H1 (cell line): ENCODE measurements around the gene CNGB1. TPM values are rescaled to one million over a fixed set of nuclear protein-coding genes. Genes with fewer than 3 reads are reported as not detected.
A peak's percentile ranks its signal among the peaks of the same experiment; 100 is the strongest.

Source experiments
- CTCF ChIA-PET: fragments of 300-600 bp; sonication (Branson Sonifier 250); formaldehyde crosslinking; loops from one replicate; lab custom pipeline; 2021; ENCODE audit not compliant: partially characterized antibody; lab: Charles Lee
- POLR2A ChIA-PET: fragments of 300-600 bp; sonication (Branson Sonifier 250); formaldehyde crosslinking; loops from one replicate; lab custom pipeline; 2021; ENCODE audit warnings: inconsistent platforms; ENCODE audit not compliant: partially characterized antibody; lab: Charles Lee
- DNase-seq, 2 experiments: peaks; one replicate each; pipeline versions ENCODE4 v3.0.0 to v3.0.0-alpha.2; 2010 to 2022; ENCODE audit warnings: low spot score in 2 of 2, low read depth in 1 of 2, mixed read lengths in 1 of 2
- FAIRE-seq: peaks from 2 replicates; lab custom pipeline; 2011; peaks lifted over from hg19 to GRCh38; lab: Jason Lieb, UNC
- H2AFZ ChIP-seq: 2 replicates; pipeline ENCODE4 v1.8.1; 2012; ENCODE audit warnings: low read length, inconsistent platforms
- H2AK5ac ChIP-seq: 2 replicates; pipeline ENCODE4 v1.6.1; 2013; ENCODE audit warnings: low read depth, low read length
- H2BK120ac ChIP-seq: replicated peaks from 2 replicates; pipeline ENCODE3; 2013; ENCODE audit warnings: low read depth, low read length, inconsistent platforms
- H2BK12ac ChIP-seq: 2 replicates; pipeline ENCODE4 v1.6.1; 2013; ENCODE audit warnings: low read depth, low read length
- H2BK15ac ChIP-seq: 2 replicates; pipeline ENCODE4 v1.6.1; 2013; ENCODE audit warnings: low read length
- H2BK20ac ChIP-seq: 2 replicates; pipeline ENCODE4 v1.6.1; 2013; ENCODE audit warnings: low read length
- H2BK5ac ChIP-seq: 2 replicates; pipeline ENCODE4 v1.6.1; 2013; ENCODE audit warnings: low read depth, low read length
- H3K14ac ChIP-seq: 2 replicates; pipeline ENCODE4 v1.6.1; 2013; ENCODE audit warnings: inconsistent platforms; ENCODE audit not compliant: insufficient read length
- H3K18ac ChIP-seq: 2 replicates; pipeline ENCODE4 v1.6.1; 2013; ENCODE audit warnings: low read length; ENCODE audit errors: extremely low read depth
- H3K23ac ChIP-seq: 2 replicates; pipeline ENCODE4 v1.6.1; 2013; ENCODE audit warnings: inconsistent platforms; ENCODE audit not compliant: insufficient read length
- H3K23me2 ChIP-seq: 2 replicates; pipeline ENCODE4 v1.6.1; 2013; ENCODE audit warnings: low read depth, low read length
- H3K27ac ChIP-seq: 2 replicates; pipeline ENCODE4 v1.6.1; 2011; ENCODE audit warnings: low read depth, low read length, inconsistent platforms
- H3K27me3 ChIP-seq, 4 experiments: replicated peaks in 1 of 4; 1 replicate in 1 of 4; 2 replicates in 3 of 4; pipeline versions ENCODE4 v1.6.1 to v1.8.1; 2011 to 2013; ENCODE audit warnings: low read length in 3 of 4, mild to moderate bottlenecking in 3 of 4, inconsistent platforms in 2 of 4, mixed read lengths in 2 of 4, moderate library complexity in 1 of 4; ENCODE audit not compliant: control insufficient read depth in 3 of 4, insufficient read depth in 3 of 4; ENCODE audit errors: extremely low read depth in 1 of 4
- H3K36me3 ChIP-seq, 4 experiments: 2 replicates each; pipeline versions ENCODE4 v1.6.1 to v1.8.1; 2011 to 2013; ENCODE audit warnings: mild to moderate bottlenecking in 4 of 4, low read length in 3 of 4, moderate library complexity in 2 of 4, control low read depth in 1 of 4, inconsistent platforms in 1 of 4; ENCODE audit not compliant: insufficient read depth in 4 of 4, control insufficient read depth in 2 of 4
- H3K4ac ChIP-seq: replicated peaks from 2 replicates; pipeline ENCODE3; 2013; ENCODE audit warnings: low read length, low read depth, mixed read lengths, inconsistent platforms; ENCODE audit not compliant: insufficient read length
- H3K4me1 ChIP-seq, 4 experiments: replicated peaks in 1 of 4; 1 replicate in 1 of 4; 2 replicates in 3 of 4; pipeline versions ENCODE4 v1.6.1 to v1.8.1; 2011 to 2013; ENCODE audit warnings: low read length in 3 of 4, inconsistent platforms in 2 of 4, mixed read lengths in 1 of 4; ENCODE audit not compliant: insufficient read depth in 4 of 4, control insufficient read depth in 3 of 4
- H3K4me2 ChIP-seq, 2 experiments: 2 replicates each; pipeline versions ENCODE4 v1.6.1 to v1.8.1; 2011 to 2013; ENCODE audit warnings: low read depth in 2 of 2, low read length in 2 of 2, control low read depth in 1 of 2, inconsistent platforms in 1 of 2, mild to moderate bottlenecking in 1 of 2; ENCODE audit not compliant: insufficient read depth in 1 of 2
- H3K4me3 ChIP-seq, 4 experiments: fragments of 200-600, 300-600 bp in 1 of 4; sonication (generic), shearing (Covaris generic), sonication (Bioruptor Twin) in 1 of 4; 2 replicates each; pipeline versions ENCODE4 v1.5.1 to v1.8.1; 2011 to 2016; ENCODE audit warnings: low read length in 4 of 4, low read depth in 3 of 4, control low read depth in 2 of 4, inconsistent platforms in 2 of 4, mild to moderate bottlenecking in 2 of 4, mixed read lengths in 1 of 4, moderate library complexity in 1 of 4; ENCODE audit not compliant: insufficient read depth in 2 of 4; ENCODE audit errors: extremely low read depth in 1 of 4
- H3K56ac ChIP-seq: replicated peaks from 2 replicates; pipeline ENCODE3; 2013; ENCODE audit warnings: low read depth, mild to moderate bottlenecking, mixed read lengths, low read length, inconsistent platforms; ENCODE audit not compliant: insufficient read length
- H3K79me1 ChIP-seq: 2 replicates; pipeline ENCODE4 v1.6.1; 2013; ENCODE audit warnings: low read depth, low read length, control low read depth
- H3K79me2 ChIP-seq, 2 experiments: 2 replicates each; pipeline versions ENCODE4 v1.6.1 to v1.8.1; 2012 to 2013; ENCODE audit warnings: low read length in 2 of 2, mild to moderate bottlenecking in 2 of 2, inconsistent platforms in 1 of 2; ENCODE audit not compliant: insufficient read depth in 2 of 2, control insufficient read depth in 1 of 2
- H3K9ac ChIP-seq, 4 experiments: replicated peaks in 1 of 4; 1 replicate in 1 of 4; 2 replicates in 3 of 4; pipeline versions ENCODE4 v1.6.1 to v1.8.1; 2011 to 2013; ENCODE audit warnings: low read depth in 3 of 4, low read length in 3 of 4, control low read depth in 2 of 4, mild to moderate bottlenecking in 2 of 4, moderate library complexity in 2 of 4, inconsistent platforms in 1 of 4; ENCODE audit errors: extremely low read depth in 1 of 4
- H3K9me3 ChIP-seq, 2 experiments: 2 replicates each; pipeline versions ENCODE4 v1.6.1 to v1.8.1; 2012 to 2013; ENCODE audit warnings: mild to moderate bottlenecking in 2 of 2, moderate library complexity in 2 of 2, control low read depth in 1 of 2, inconsistent platforms in 1 of 2, low read depth in 1 of 2, low read length in 1 of 2, mixed read lengths in 1 of 2; ENCODE audit not compliant: insufficient read depth in 2 of 2
- H4K20me1 ChIP-seq, 2 experiments: replicated peaks in 1 of 2; 2 replicates each; pipeline versions ENCODE3 to v1.8.1; 2011 to 2013; ENCODE audit warnings: inconsistent platforms in 2 of 2, low read length in 2 of 2, mild to moderate bottlenecking in 1 of 2; ENCODE audit not compliant: insufficient read depth in 2 of 2, control insufficient read depth in 1 of 2
- H4K5ac ChIP-seq: 2 replicates; pipeline ENCODE4 v1.6.1; 2013; ENCODE audit warnings: low read length, low read depth, mixed read lengths, inconsistent platforms; ENCODE audit not compliant: insufficient read length
- H4K8ac ChIP-seq: 2 replicates; pipeline ENCODE4 v1.8.0; 2013; ENCODE audit warnings: mild to moderate bottlenecking, moderate library complexity, low read length, inconsistent platforms; ENCODE audit not compliant: insufficient read depth; ENCODE audit errors: extremely low read depth
- H4K91ac ChIP-seq: replicated peaks from 2 replicates; pipeline ENCODE3; 2013; ENCODE audit warnings: low read length, mixed read lengths, inconsistent platforms; ENCODE audit not compliant: insufficient read length
- EP300 ChIP-seq, 2 experiments: IDR thresholded peaks; 1 replicate in 1 of 2; 2 replicates in 1 of 2; pipeline ENCODE4 v1.6.1; 2011 to 2012; ENCODE audit warnings: low read depth in 2 of 2, low read length in 2 of 2, mild to moderate bottlenecking in 2 of 2, borderline replicate concordance in 1 of 2, inconsistent platforms in 1 of 2, moderate library complexity in 1 of 2
- POLR2A ChIP-seq, 2 experiments: IDR thresholded peaks; 1 replicate in 1 of 2; 2 replicates in 1 of 2; pipeline ENCODE4 v1.6.1; 2011; ENCODE audit warnings: low read depth in 2 of 2, low read length in 2 of 2, mild to moderate bottlenecking in 2 of 2; ENCODE audit errors: control extremely low read depth in 1 of 2
- SIX5 ChIP-seq: IDR thresholded peaks from 2 replicates; pipeline ENCODE4 v1.6.1; 2011; ENCODE audit warnings: mild to moderate bottlenecking, low read depth, low read length
- SP2 ChIP-seq: IDR thresholded peaks from 2 replicates; pipeline ENCODE4 v1.6.1; 2012; ENCODE audit warnings: mild to moderate bottlenecking, low read length, inconsistent platforms
- TAF1 ChIP-seq: IDR thresholded peaks from 2 replicates; pipeline ENCODE4 v1.6.1; 2011; ENCODE audit warnings: mild to moderate bottlenecking, low read depth, low read length
- TAF7 ChIP-seq: optimal IDR thresholded peaks from 2 replicates; pipeline ENCODE3; 2011; ENCODE audit warnings: low read depth, mild to moderate bottlenecking, inconsistent platforms, low read length, moderate library complexity, borderline replicate concordance
- WGBS, 2 experiments: shearing (Covaris generic) in 1 of 2; methylation state at CpG; one replicate each; pipeline versions ENCODE4 v1.1.6 to v1.1.7; 2013 to 2015; ENCODE audit warnings: low lambda C conversion rate in 2 of 2, mixed read lengths in 2 of 2, inconsistent platforms in 1 of 2, low coverage in 1 of 2, missing lambda C conversion rate in 1 of 2; ENCODE audit not compliant: insufficient replicate concordance in 2 of 2, insufficient coverage in 1 of 2, insufficient read length in 1 of 2; ENCODE audit errors: extremely low coverage in 1 of 2, missing lambda C conversion rate in 1 of 2; 5-methylcytosine and 5-hydroxymethylcytosine counted together
- polyA plus RNA-seq, 7 experiments: library from polyadenylated mRNA; depleted of rRNA in 3 of 7; stranded (reverse) in 5 of 7; unstranded in 2 of 7; fragments of >200 nt in 5 of 7; fragments of 200-250 nt in 2 of 7; gene quantifications; 1 replicate in 5 of 7; 2 replicates in 1 of 7; 4 replicates in 1 of 7; pipeline versions ENCODE4 v1.2.1 to v1.2.3, GENCODE V29; 2011 to 2013; ENCODE audit warnings: missing spikeins in 2 of 7, mixed read lengths in 2 of 7
- total RNA-seq: library from RNA; stranded (reverse); fragmentation: NEBNext Ultra II Directional; extraction: Animal tissue kit (Norgen Biotek cat#: 25700); gene quantifications from 2 replicates; pipeline ENCODE4 v1.2.1, GENCODE V29; 2021

Gene CNGB1
- total and polyA plus RNA-seq, 2 of the 8 experiments (the other 6 are each of a cell fraction or from before 2014, with no cell fraction given), result not detected

DNA sequence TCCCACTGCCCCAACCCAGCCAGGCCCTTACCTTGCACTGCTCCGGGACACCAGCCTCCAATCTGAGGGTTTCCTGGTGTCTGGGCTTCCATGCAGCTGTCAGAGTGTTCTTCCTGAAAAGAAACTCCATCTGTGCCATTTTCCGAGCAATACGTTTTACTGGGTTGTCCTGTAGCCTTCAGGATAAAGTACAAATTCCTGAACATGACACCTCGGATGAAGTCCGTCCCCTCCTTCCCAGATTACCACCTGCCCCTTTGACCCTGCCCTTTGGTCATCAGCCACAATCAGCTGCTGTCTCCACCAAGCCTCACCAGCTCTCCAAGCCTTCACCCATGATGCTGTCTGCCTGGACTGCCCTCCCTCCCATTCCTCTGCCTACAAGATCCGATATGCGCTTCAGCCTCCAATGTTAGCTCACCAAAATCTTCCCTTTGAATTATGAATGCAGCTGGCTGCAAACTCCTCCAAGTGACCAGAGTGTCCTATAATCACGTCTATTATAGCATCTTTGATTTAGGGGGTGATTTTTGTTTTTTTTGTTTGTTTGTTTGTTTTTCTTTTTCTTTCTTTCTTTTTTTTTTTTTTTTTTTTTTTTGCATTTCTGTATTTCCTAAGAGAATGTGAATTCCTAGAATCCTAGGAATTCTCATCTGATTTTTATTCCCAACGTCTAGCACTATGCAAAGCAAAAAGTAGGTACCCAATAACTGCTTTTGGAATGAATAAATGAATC, 108.1 kb downstream of the CNGB1 start:
- no peaks in the 10 kb centered on the region for H3K27me3 ChIP-seq
- H3K79me2 ChIP-seq, result no peaks in the 10 kb centered on the region
- peak overlapping the region; percentile 44 to 50; a peak in 2 of 4 replicates for H3K4me2 ChIP-seq
- 68% methylated on average over 9 of the region's 9 CpGs; no CpG with 5 or more reads in 1 of the 2 experiments for WGBS, 2 experiments
- H2AK5ac ChIP-seq, result no peak overlapping the region
- no peak overlapping the region for H3K56ac ChIP-seq
- 0 out of 8 replicates have a peak overlapping the region, but pooled peaks of 1 of the 4 experiments have one; percentile 13 for H3K4me3 ChIP-seq
- H2BK20ac ChIP-seq, result peak overlapping the region; percentile 55; the same call in 1 of the 2 replicates
- H3K23me2 ChIP-seq, result no peaks in the 10 kb centered on the region
- FAIRE-seq (no peak), DNase-seq (no peak)
- H2BK15ac ChIP-seq, result no peak overlapping the region
- no peak overlapping the region for H4K91ac ChIP-seq
- no peaks in the 10 kb centered on the region for H3K36me3 ChIP-seq
- CTCF ChIA-PET, result interaction anchor here (0.6 to 6.8 kb wide), 32 partner anchors 9 to 553 kb away, joined by 3 to 71 read pairs (median 4); partner anchors contain the start of gene CNGB1
- peaks cover 5 to 14% (median 8%) of the 10 kb centered on the region in 4 experiments for H3K4me1 ChIP-seq
- peak overlapping the region; percentile 81 for H2BK5ac ChIP-seq
- H2BK12ac ChIP-seq, result peak overlapping the region; percentile 93; the same call in 1 of the 2 replicates
- no peaks in the 10 kb centered on the region for H3K9me3 ChIP-seq
- no peak overlapping the region for H3K23ac ChIP-seq
- H3K4ac ChIP-seq, result no peak overlapping the region
- no peaks in the 10 kb centered on the region for H4K20me1 ChIP-seq
- no peak overlapping the region for H3K14ac ChIP-seq
- no peak overlapping the region for H4K5ac ChIP-seq
- no peak overlapping the region for H3K9ac ChIP-seq
- no peaks in the 10 kb centered on the region for H3K79me1 ChIP-seq
- peak overlapping the region; percentile 12 for H2BK120ac ChIP-seq
- no peak overlapping the region for H2AFZ ChIP-seq
- no peak overlapping the region for H3K27ac ChIP-seq
- H3K18ac ChIP-seq, result peak overlapping the region; percentile 78
- POLR2A ChIA-PET, result interaction anchor here (0.9 to 1.3 kb wide), 2 partner anchors 10 to 15 kb away, joined by 3 to 5 read pairs; no protein-coding TSS in a partner anchor
- no peak overlapping the region; the same call in 1 of the 2 replicates for H4K8ac ChIP-seq
- TF ChIP-seq SP2 (no peak), TAF7 (no peak), SIX5 (no peak), POLR2A (IDR thresholded peaks at IDR 0.05; ENCODE audit: control extremely low read depth in 1 of 2, low read depth in 2 of 2, low read length in 2 of 2) (no peak), EP300 (IDR thresholded peaks at IDR 0.05; ENCODE audit: borderline replicate concordance in 1 of 2, low read depth in 2 of 2, low read length in 2 of 2) (no peak), TAF1 (no peak)
